ENCODE measurements around the gene KIRREL1. TPM values are rescaled to one million over a fixed set of nuclear protein-coding genes. Genes with fewer than 3 reads are reported as not detected.

Gene KIRREL1
- total and polyA plus RNA-seq, 2 experiments from 2014 or later, result 8.2 to 33.2 TPM

DNA sequence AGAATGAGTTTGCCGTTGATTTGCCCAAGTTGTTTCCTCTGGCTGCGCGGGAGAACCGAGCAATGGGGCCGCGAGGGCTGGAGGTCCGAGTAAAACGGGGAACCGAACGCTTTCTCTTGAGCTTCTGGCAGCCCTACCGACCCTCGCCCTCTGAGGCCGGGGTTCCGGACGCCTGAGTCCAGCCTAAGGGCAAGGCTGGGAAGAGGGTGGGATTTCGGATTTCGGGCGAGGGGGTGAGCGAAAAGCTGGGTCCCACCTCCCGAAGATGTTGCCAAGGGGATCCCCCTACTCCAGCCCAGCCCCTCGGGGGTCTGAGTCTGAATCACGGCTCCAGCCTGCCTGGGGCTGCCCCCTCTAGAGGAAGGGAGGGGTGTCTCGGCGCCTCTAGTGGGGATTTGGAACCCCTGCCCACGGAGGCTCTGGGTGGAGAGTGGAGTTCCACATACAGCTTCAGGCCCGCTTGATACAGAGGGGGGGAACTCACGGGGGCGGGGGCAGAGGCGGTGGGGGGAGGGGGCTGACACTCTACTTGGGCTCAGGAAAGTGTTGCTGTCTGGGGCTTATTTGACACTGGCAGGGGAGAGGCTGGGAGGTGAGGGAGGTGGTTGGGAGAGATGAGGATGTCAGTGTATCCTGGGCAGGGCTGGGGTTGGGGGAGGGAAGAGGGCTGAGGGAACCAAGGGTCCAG is 617 bp downstream of the KIRREL1 start:
- no peak overlapping the region for H3K27ac ChIP-seq

DNA sequence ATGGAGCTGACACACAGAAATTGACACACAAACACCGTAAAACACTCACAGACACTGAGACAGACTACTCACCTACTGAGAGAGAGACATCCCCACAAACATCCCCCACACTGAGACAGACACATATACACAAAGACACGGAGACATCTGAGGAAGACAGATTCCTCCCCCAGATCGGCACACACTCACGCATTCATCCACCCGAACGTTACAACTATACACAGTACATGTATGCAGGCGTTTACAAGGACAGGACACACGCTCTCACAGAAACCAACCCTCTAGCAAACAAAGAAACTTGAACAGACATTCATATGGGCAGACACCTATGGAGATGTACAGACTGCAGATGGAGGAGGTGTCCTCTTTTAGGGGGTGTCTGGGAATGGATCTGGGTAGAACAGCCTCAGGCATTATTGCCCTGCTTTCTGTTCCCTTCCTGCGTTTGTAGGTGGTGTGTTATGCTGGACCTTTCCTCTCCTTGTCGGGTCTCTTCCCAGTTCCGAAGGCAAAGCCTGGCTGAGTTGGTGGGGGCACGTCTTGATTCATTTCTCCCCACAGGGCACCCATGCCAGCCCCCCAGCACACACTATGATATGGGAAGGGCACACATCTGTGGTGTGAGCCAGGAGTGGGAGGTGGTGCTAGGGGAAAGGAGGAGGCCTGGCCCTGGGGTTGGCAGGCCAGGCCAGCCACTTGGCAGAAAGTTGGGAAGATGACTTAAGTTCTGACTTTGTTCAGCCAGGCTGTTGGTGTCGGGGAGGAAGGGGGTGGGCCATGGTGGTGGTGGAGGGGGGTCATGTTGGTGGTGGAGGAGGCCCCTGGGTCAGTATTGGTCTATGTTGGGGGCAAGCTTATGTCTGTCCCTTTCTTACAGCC is 1.5 kb downstream of the KIRREL1 start:
- Histone ChIP-seq H3K9me3 (ENCODE audit: low read depth) (no peaks in the 10 kb centered on the region), H3K36me3 (no peaks in the 10 kb centered on the region), H3K27me3 (no peaks in the 10 kb centered on the region), H3K4me3 (peak overlapping the region; percentile 94), H3K4me1 (ENCODE audit: low read depth) (peaks cover 11% of the 10 kb centered on the region), H3K27ac (no peak overlapping the region)
- TF ChIP-seq, protein P1, sequence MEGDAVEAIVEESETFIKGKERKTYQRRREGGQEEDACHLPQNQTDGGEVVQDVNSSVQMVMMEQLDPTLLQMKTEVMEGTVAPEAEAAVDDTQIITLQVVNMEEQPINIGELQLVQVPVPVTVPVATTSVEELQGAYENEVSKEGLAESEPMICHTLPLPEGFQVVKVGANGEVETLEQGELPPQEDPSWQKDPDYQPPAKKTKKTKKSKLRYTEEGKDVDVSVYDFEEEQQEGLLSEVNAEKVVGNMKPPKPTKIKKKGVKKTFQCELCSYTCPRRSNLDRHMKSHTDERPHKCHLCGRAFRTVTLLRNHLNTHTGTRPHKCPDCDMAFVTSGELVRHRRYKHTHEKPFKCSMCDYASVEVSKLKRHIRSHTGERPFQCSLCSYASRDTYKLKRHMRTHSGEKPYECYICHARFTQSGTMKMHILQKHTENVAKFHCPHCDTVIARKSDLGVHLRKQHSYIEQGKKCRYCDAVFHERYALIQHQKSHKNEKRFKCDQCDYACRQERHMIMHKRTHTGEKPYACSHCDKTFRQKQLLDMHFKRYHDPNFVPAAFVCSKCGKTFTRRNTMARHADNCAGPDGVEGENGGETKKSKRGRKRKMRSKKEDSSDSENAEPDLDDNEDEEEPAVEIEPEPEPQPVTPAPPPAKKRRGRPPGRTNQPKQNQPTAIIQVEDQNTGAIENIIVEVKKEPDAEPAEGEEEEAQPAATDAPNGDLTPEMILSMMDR (IDR thresholded peaks at IDR 0.05; ENCODE audit: low read depth, low read length), result no peak
- peak in 1 of 2 donors; percentile 45 for DNase-seq (ENCODE audit: low read depth in 1 of 2, low spot score in 1 of 2)

More for the DNA sequence above, 617 bp downstream of the KIRREL1 start:
- Histone ChIP-seq H3K4me1 (ENCODE audit: low read depth) (peaks cover 11% of the 10 kb centered on the region), H3K4me3 (peak overlapping the region; percentile 94), H3K9me3 (ENCODE audit: low read depth) (no peaks in the 10 kb centered on the region), H3K36me3 (no peaks in the 10 kb centered on the region), H3K27me3 (no peaks in the 10 kb centered on the region)
- DNase-seq (ENCODE audit: low read depth in 1 of 2, low spot score in 1 of 2), result peak in 1 of 2 donors; percentile 47
- TF ChIP-seq, protein P1 (IDR thresholded peaks at IDR 0.05; ENCODE audit: low read depth, low read length), result peak; percentile 22

DNA sequence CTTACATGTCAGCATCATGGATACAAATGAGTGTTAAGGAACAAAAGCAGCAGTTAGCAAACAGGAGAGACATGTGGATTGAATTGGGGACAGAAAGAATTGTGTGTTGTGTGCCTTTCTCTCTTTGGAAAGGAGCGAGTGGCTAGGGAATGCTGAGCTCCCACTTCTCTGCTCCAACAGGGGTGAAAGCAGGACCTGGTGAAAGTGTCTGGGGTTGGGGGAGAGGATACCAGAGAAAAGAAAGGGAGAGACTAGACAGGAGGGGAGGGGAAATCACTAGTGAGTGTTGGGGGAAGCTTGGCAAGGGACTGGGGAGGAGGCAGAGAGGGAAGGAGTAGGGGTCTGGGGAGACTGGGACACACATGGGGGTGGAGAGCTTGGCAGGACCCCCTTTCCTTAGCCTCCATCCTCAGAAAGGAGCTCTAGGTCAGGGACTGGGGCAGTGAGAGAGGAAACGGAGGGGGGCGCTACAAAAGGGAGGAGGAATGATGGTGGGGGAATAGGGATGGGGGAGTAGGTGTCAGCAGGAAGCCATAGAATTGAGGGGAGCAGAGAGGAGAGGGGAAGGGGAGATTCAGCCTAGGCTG is 2.2 kb downstream of the KIRREL1 start:
- H3K9me3 ChIP-seq (ENCODE audit: low read depth), result no peaks in the 10 kb centered on the region
- peaks cover 11% of the 10 kb centered on the region for H3K4me1 ChIP-seq (ENCODE audit: low read depth)
- DNase-seq (ENCODE audit: low read depth in 1 of 2, low spot score in 1 of 2), result no peak
- no peaks in the 10 kb centered on the region for H3K27me3 ChIP-seq
- H3K4me3 ChIP-seq, result no peak overlapping the region
- H3K27ac ChIP-seq, result no peak overlapping the region
- TF ChIP-seq, protein P1 (IDR thresholded peaks at IDR 0.05; ENCODE audit: low read depth, low read length), result peak; percentile 29
- no peaks in the 10 kb centered on the region for H3K36me3 ChIP-seq

DNA sequence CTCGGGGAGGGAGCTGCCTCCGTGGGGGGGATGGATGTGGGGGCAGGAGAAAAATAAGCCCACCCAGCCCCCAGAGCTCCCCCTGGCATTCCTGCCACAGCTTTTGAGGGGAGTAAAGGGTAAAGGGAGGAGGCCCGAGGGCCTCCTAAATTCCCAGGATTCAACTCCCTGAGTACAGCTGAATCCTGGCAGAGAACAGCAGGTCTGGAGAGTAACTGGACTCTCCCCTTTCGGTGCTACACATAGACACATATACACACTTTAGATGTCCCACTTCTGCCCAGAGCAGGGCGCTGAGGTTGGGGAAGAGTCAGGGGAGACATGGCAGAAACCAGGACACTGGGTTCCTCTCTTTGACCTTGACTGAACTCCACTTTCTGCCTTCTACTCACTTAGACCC is 3.0 kb downstream of the KIRREL1 start:
- Histone ChIP-seq H3K9me3 (ENCODE audit: low read depth) (no peaks in the 10 kb centered on the region), H3K4me1 (ENCODE audit: low read depth) (peaks cover 11% of the 10 kb centered on the region), H3K4me3 (no peak overlapping the region), H3K36me3 (no peaks in the 10 kb centered on the region), H3K27ac (peak overlapping the region; percentile 16), H3K27me3 (no peaks in the 10 kb centered on the region)
- no peak for DNase-seq (ENCODE audit: low read depth in 1 of 2, low spot score in 1 of 2)
- TF ChIP-seq, protein P1 (IDR thresholded peaks at IDR 0.05; ENCODE audit: low read depth, low read length), result no peak

DNA sequence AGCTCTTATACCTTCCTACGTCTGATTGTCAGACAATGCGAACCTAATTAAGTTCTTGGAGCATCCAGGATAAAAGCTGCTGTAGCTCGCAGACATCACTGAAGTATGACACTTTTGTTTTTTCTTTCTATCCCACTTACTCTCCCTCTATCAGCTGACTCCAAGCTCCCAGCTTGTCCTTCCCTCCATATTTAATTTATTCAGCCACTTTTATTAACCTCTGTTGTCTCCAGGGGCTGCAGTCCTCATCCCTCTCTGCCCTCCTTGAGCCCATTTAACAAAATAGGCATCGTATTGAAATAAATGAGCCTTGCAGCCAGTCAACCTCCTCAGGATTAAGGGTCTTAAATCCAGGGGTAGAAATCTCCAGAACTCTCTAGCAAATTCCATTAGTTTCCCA is 7.1 kb downstream of the KIRREL1 start:
- H3K36me3 ChIP-seq, result no peaks in the 10 kb centered on the region
- H3K27me3 ChIP-seq, result no peaks in the 10 kb centered on the region
- TF ChIP-seq, protein P1 (IDR thresholded peaks at IDR 0.05; ENCODE audit: low read depth, low read length), result no peak
- peaks cover 22% of the 10 kb centered on the region for H3K4me1 ChIP-seq (ENCODE audit: low read depth)
- no peaks in the 10 kb centered on the region for H3K9me3 ChIP-seq (ENCODE audit: low read depth)
- no peak overlapping the region for H3K27ac ChIP-seq
- H3K4me3 ChIP-seq, result no peak overlapping the region
- no peak for DNase-seq (ENCODE audit: low read depth in 1 of 2, low spot score in 1 of 2)

All from cardiac muscle cell (in vitro differentiated cells and primary cell).